Left lung (tissue), 10 donors: ENCODE data around the gene CASP8. TPM values are rescaled to one million over a fixed set of nuclear protein-coding genes. Genes with fewer than 3 reads are reported as not detected.

Source experiments
- ATAC-seq: fragments of 200-7000 bp; cut with Tn5 transposase; one replicate; pipeline ENCODE4 v1.9.1; 2020; ENCODE audit warnings: moderate library complexity
- DNase-seq, 4 donors: peaks; one replicate each; pipeline ENCODE4 v3.0.0-alpha.2; 2013 to 2020
- H3K27ac ChIP-seq, 2 donors: fragments of 200-600 bp; sonication (generic) in 1 of 2; one replicate each; pipeline versions ENCODE4 v1.5.0 to v1.8.0; 2020 to 2021
- H3K27me3 ChIP-seq, 2 donors: fragments of 200-600 bp; sonication (generic) in 1 of 2; one replicate each; pipeline versions ENCODE4 v1.5.0 to v1.8.0; 2020 to 2021
- H3K36me3 ChIP-seq, 2 donors: fragments of 200-600 bp; sonication (generic) in 1 of 2; one replicate each; pipeline versions ENCODE4 v1.5.0 to v1.8.0; 2020 to 2021
- H3K4me1 ChIP-seq, 2 donors: fragments of 200-600 bp; one replicate each; pipeline ENCODE4 v1.8.0; 2021
- H3K4me3 ChIP-seq, 2 donors: fragments of 200-600 bp; sonication (generic) in 1 of 2; one replicate each; pipeline versions ENCODE4 v1.5.0 to v1.8.0; 2020 to 2021; ENCODE audit warnings: mild to moderate bottlenecking in 1 of 2
- H3K9me3 ChIP-seq, 2 donors: fragments of 200-600 bp; sonication (generic) in 1 of 2; one replicate each; pipeline versions ENCODE4 v1.5.0 to v1.8.0; 2020 to 2021
- CTCF ChIP-seq, 2 donors: fragments of 200-600 bp; sonication (generic) in 1 of 2; IDR thresholded peaks; one replicate each; pipeline versions ENCODE4 v1.5.0 to v1.8.0; 2021; ENCODE audit warnings: antibody characterized with exemption in 2 of 2
- intact Hi-C, 2 donors: fragments of 100-400 bp; cut with DNase I; formaldehyde crosslinking; loops; one replicate each; pipeline versions ENCODE4 v1.11.2 to v1.14.2; 2022
- polyA plus RNA-seq, 6 donors: library from polyadenylated mRNA; unstranded; fragments of 120-200 nt; gene quantifications; one replicate each; pipeline ENCODE4 v1.2.1, GENCODE V29; 2013; ENCODE audit not compliant: insufficient read length in 6 of 6
- total RNA-seq, 2 donors: library from RNA; stranded (reverse); fragmentation: NEBNext Ultra II Directional; extraction: Animal tissue kit (Norgen Biotek cat#: 25700); gene quantifications; one replicate each; pipeline ENCODE4 v1.2.1, GENCODE V29; 2021
- donor health status: DM: no; HTN: yes; CAD: no.
- donor health status: DM: no; HTN: no; CAD: no.

CASP8 gene
- total and polyA plus RNA-seq, 8 donors: 19.2 to 40.4 (median 23.1) TPM

- ATAC-seq (no peak), DNase-seq (no peak)
- Histone ChIP-seq H3K4me3 (no peak overlapping the region), H3K36me3 (peaks cover 0 to 22% of the 10 kb centered on the region in 2 donors), H3K27ac (peak overlapping the region in 1 of 2 donors; percentile 19), H3K9me3 (no peaks in the 10 kb centered on the region), H3K27me3 (no peaks in the 10 kb centered on the region), H3K4me1 (peaks cover 18 to 66% of the 10 kb centered on the region in 2 donors)
- no peak for TF ChIP-seq CTCF (IDR thresholded peaks at IDR 0.05)
- intact Hi-C loops: no loop called here
These were observed 3.4 kb downstream of the CASP8 start for GRCh38 chr2:201263779-201264178.

- TF ChIP-seq CTCF (IDR thresholded peaks at IDR 0.05): no peak
- peaks cover 0 to 30% of the 10 kb centered on the region in 2 donors for H3K36me3 ChIP-seq
- H3K27me3 ChIP-seq: no peaks in the 10 kb centered on the region
- H3K4me3 ChIP-seq: no peak overlapping the region
- no peak for DNase-seq
- no peaks in the 10 kb centered on the region for H3K9me3 ChIP-seq
- intact Hi-C loops: no loop called here
- peaks cover 11 to 58% of the 10 kb centered on the region in 2 donors for H3K4me1 ChIP-seq
- no peak for ATAC-seq
- no peak overlapping the region for H3K27ac ChIP-seq
These were observed 4.3 kb downstream of the CASP8 start for GRCh38 chr2:201264472-201265173.

- TF ChIP-seq CTCF (IDR thresholded peaks at IDR 0.05): no peak
- Histone ChIP-seq H3K27ac (no peak overlapping the region), H3K27me3 (no peaks in the 10 kb centered on the region), H3K4me1 (peaks cover 2 to 40% of the 10 kb centered on the region in 2 donors), H3K4me3 (no peak overlapping the region), H3K9me3 (no peaks in the 10 kb centered on the region), H3K36me3 (peaks cover 0 to 49% of the 10 kb centered on the region in 2 donors)
- no peak for ATAC-seq
- intact Hi-C loops: no loop called here
- no peak for DNase-seq
These were observed 6.3 kb downstream of the CASP8 start for GRCh38 chr2:201266629-201267028.

- no peak overlapping the region for H3K27ac ChIP-seq
- intact Hi-C loops: no loop called here
- no peak overlapping the region for H3K4me3 ChIP-seq
- ATAC-seq (no peak), DNase-seq (no peak)
- no peaks in the 10 kb centered on the region for H3K27me3 ChIP-seq
- peaks cover 0 to 33% of the 10 kb centered on the region in 2 donors for H3K4me1 ChIP-seq
- no peaks in the 10 kb centered on the region for H3K9me3 ChIP-seq
- TF ChIP-seq CTCF (IDR thresholded peaks at IDR 0.05): no peak
- peaks cover 0 to 57% of the 10 kb centered on the region in 2 donors for H3K36me3 ChIP-seq
These were observed 7.1 kb downstream of the CASP8 start for GRCh38 chr2:201267278-201268030.

GRCh38 chr2:201269764-201270163, 9.4 kb downstream of the CASP8 start:
- no peak overlapping the region for H3K27ac ChIP-seq
- DNase-seq (no peak), ATAC-seq (peak; percentile 44)
- peaks cover 0 to 16% of the 10 kb centered on the region in 2 donors for H3K4me1 ChIP-seq
- H3K36me3 ChIP-seq: peaks cover 0 to 80% of the 10 kb centered on the region in 2 donors
- no peaks in the 10 kb centered on the region for H3K9me3 ChIP-seq
- no peaks in the 10 kb centered on the region for H3K27me3 ChIP-seq
- H3K4me3 ChIP-seq: no peak overlapping the region
- intact Hi-C loops: no loop called here
- TF ChIP-seq CTCF (IDR thresholded peaks at IDR 0.05): no peak
